CD4-positive, alpha-beta T cell (primary cell): ENCODE results near the gene NR2C2. TPM values are rescaled to one million over a fixed set of nuclear protein-coding genes. Genes with fewer than 3 reads are reported as not detected.

Experiments used
- ATAC-seq: fragments of 200-7000 bp; cut with Tn5 transposase; one replicate; pipeline ENCODE4 v1.10.0; 2022; ENCODE audit warnings: mild to moderate bottlenecking; ENCODE audit not compliant: poor library complexity
- CTCF ChIA-PET: fragments of 350-600 bp; sonication (Branson Sonifier 250); formaldehyde crosslinking; loops from one replicate; lab custom pipeline; 2021; ENCODE audit warnings: antibody characterized with exemption, inconsistent platforms; lab: Charles Lee
- POLR2A ChIA-PET: fragments of 350-600 bp; sonication (Branson Sonifier 250); formaldehyde crosslinking; loops from one replicate; lab custom pipeline; 2021; ENCODE audit warnings: antibody characterized with exemption, inconsistent platforms; lab: Charles Lee
- DNase-seq, 14 experiments: peaks; one replicate each; pipeline ENCODE4 v3.0.0-alpha.2; 2013 to 2020; ENCODE audit warnings: mixed read lengths in 2 of 14
- H3K27ac ChIP-seq, 2 donors: one replicate each; pipeline versions ENCODE4 v1.5.1 to v1.7.0; 2013; ENCODE audit warnings: low read length in 2 of 2, low read depth in 1 of 2, mild to moderate bottlenecking in 1 of 2
- H3K27me3 ChIP-seq, 2 experiments: 1 replicate in 1 of 2; 2 replicates in 1 of 2; pipeline versions ENCODE4 v1.6.1 to v1.7.0; 2013; ENCODE audit warnings: low read length in 2 of 2, control low read depth in 1 of 2, mild to moderate bottlenecking in 1 of 2, moderate library complexity in 1 of 2; ENCODE audit not compliant: insufficient read depth in 2 of 2, control insufficient read depth in 1 of 2
- H3K36me3 ChIP-seq: one replicate; pipeline ENCODE4 v1.6.1; 2013; ENCODE audit warnings: low read length, control low read depth; ENCODE audit not compliant: insufficient read depth
- H3K4me1 ChIP-seq: one replicate; pipeline ENCODE4 v1.6.1; 2013; ENCODE audit warnings: low read length, control low read depth; ENCODE audit not compliant: insufficient read depth
- H3K4me3 ChIP-seq: one replicate; pipeline ENCODE4 v1.5.1; 2013; ENCODE audit warnings: mild to moderate bottlenecking, low read length, moderate library complexity
- H3K9me3 ChIP-seq, 2 experiments: 1 replicate in 1 of 2; 2 replicates in 1 of 2; pipeline versions ENCODE4 v1.6.1 to v1.7.0; 2013; ENCODE audit warnings: low read length in 2 of 2, mild to moderate bottlenecking in 2 of 2, control low read depth in 1 of 2, moderate library complexity in 1 of 2; ENCODE audit not compliant: control insufficient read depth in 1 of 2, insufficient read depth in 1 of 2
- H3K27ac Mint-ChIP-seq: one replicate; pipeline ENCODE4 v1.8.0; 2020; ENCODE audit warnings: mixed read lengths
- H3K27me3 Mint-ChIP-seq: one replicate; pipeline ENCODE4 v1.8.0; 2021; ENCODE audit warnings: mixed read lengths
- H3K36me3 Mint-ChIP-seq: one replicate; pipeline ENCODE4 v1.8.0; 2021; ENCODE audit warnings: low read depth, mixed read lengths
- H3K4me1 Mint-ChIP-seq: one replicate; pipeline ENCODE4 v1.8.0; 2021; ENCODE audit warnings: low read depth, mixed read lengths
- H3K4me3 Mint-ChIP-seq: one replicate; pipeline ENCODE4 v1.8.0; 2020; ENCODE audit warnings: mild to moderate bottlenecking, mixed read lengths
- H3K9me3 Mint-ChIP-seq: one replicate; pipeline ENCODE4 v1.8.0; 2020; ENCODE audit warnings: mixed read lengths
- CTCF ChIP-seq: fragments of 200-600 bp; IDR thresholded peaks from one replicate; pipeline ENCODE4 v1.8.0; 2022; ENCODE audit warnings: antibody characterized with exemption, mild to moderate bottlenecking
- intact Hi-C, 2 experiments: fragments of 100-400 bp; cut with DNase I in 1 of 2; cut with micrococcal nuclease in 1 of 2; formaldehyde crosslinking; loops; one replicate each; pipeline versions ENCODE4 v1.15.1 to v1.9.0; 2023 to 2025; cut with DNase I, micrococcal nuclease
- total RNA-seq, 174 experiments: library from RNA in 2 of 174; stranded (reverse) in 2 of 174; gene quantifications; one replicate each; pipeline ENCODE4 v1.2.3 and lab custom pipeline; 2021 to 2026

Gene NR2C2
- total RNA-seq, 2 experiments from 2014 or later: 37.0 to 42.1 TPM

- Histone ChIP-seq H3K27me3 (no peaks in the 10 kb centered on the region), H3K9me3 (no peaks in the 10 kb centered on the region), H3K4me1 (no peaks in the 10 kb centered on the region), H3K36me3 (peaks cover 87% of the 10 kb centered on the region), H3K4me3 (no peak overlapping the region), H3K27ac (no peak overlapping the region)
- no peak for ATAC-seq
- Mint-ChIP-seq H3K9me3 (no peaks in the 10 kb centered on the region), H3K27me3 (no peaks in the 10 kb centered on the region), H3K27ac (no peak overlapping the region), H3K4me3 (no peak overlapping the region), H3K4me1 (no peaks in the 10 kb centered on the region), H3K36me3 (peaks cover 95% of the 10 kb centered on the region)
- ChIA-PET POLR2A (no interaction called here), CTCF (no interaction called here)
- no peak for DNase-seq
- TF ChIP-seq CTCF: no peak
- intact Hi-C loops: no loop called here
Observed at GRCh38 chr3:15017191-15017590, 69.8 kb downstream of the NR2C2 start.

- no peak overlapping the region for H3K27ac Mint-ChIP-seq
Observed at GRCh38 chr3:15023249-15023648, 75.9 kb downstream of the NR2C2 start.

GRCh38 chr3:15023719-15024118, 76.3 kb downstream of the NR2C2 start:
- DNase-seq: no peak
- no peaks in the 10 kb centered on the region for H3K4me1 ChIP-seq
- H3K4me1 Mint-ChIP-seq: no peaks in the 10 kb centered on the region
- POLR2A ChIA-PET: no interaction called here
- TF ChIP-seq CTCF: no peak
- ATAC-seq: no peak
- CTCF ChIA-PET: no interaction called here
- no peaks in the 10 kb centered on the region for H3K9me3 ChIP-seq
- no peaks in the 10 kb centered on the region for H3K9me3 Mint-ChIP-seq
- H3K27me3 Mint-ChIP-seq: no peaks in the 10 kb centered on the region
- H3K27me3 ChIP-seq: no peaks in the 10 kb centered on the region
- no peak overlapping the region for H3K4me3 Mint-ChIP-seq
- no peak overlapping the region for H3K27ac Mint-ChIP-seq
- H3K4me3 ChIP-seq: no peak overlapping the region
- H3K36me3 Mint-ChIP-seq: peaks cover 88% of the 10 kb centered on the region
- H3K36me3 ChIP-seq: peaks cover 90% of the 10 kb centered on the region
- intact Hi-C loops: loop anchor here in 1 of 2 experiments (5.0 kb wide), 1 partner anchor 96 kb away; no protein-coding TSS in a partner anchor
- no peak overlapping the region for H3K27ac ChIP-seq

More at GRCh38 chr3:15023249-15023648, 75.9 kb downstream of the NR2C2 start:
- CTCF ChIA-PET: no interaction called here
- Mint-ChIP-seq H3K9me3 (no peaks in the 10 kb centered on the region), H3K27me3 (no peaks in the 10 kb centered on the region), H3K4me1 (no peaks in the 10 kb centered on the region), H3K4me3 (no peak overlapping the region), H3K36me3 (peaks cover 88% of the 10 kb centered on the region)
- no peak for TF ChIP-seq CTCF
- intact Hi-C loops: loop anchor here in 1 of 2 experiments (5.0 kb wide), 1 partner anchor 96 kb away; no protein-coding TSS in a partner anchor
- POLR2A ChIA-PET: no interaction called here
- peaks cover 85% of the 10 kb centered on the region for H3K36me3 ChIP-seq
- DNase-seq: no peak
- no peak for ATAC-seq
- no peaks in the 10 kb centered on the region for H3K27me3 ChIP-seq
- no peaks in the 10 kb centered on the region for H3K9me3 ChIP-seq
- H3K4me1 ChIP-seq: no peaks in the 10 kb centered on the region
- no peak overlapping the region for H3K4me3 ChIP-seq
- H3K27ac ChIP-seq: no peak overlapping the region
